ENCODE data around the gene SYNM.

SYNM gene

DNA sequence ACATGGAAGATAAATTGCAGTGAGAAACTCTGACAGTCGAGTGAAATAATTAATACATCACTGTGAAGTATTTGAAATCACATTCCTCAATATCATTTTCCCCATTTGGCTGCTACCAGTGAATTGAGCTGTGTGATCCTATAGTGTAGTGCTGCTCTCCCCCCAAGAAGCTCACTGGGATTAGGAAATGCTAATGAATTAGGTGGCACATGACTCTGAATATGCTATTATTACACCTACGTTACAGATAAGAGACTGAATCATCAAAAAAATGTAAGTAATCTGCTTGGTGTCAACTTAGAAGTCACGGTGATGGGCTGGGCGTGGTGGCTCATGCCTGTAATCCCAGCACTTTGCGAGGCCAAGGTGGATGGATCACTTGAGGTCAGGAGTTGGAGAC is 34.7 kb upstream of the SYNM start:
- TF ChIP-seq SIN3A (IDR thresholded peaks at IDR 0.05; ENCODE audit: borderline replicate concordance, insufficient read depth, low read length) = no peak
- TF ChIP-seq, protein P1, sequence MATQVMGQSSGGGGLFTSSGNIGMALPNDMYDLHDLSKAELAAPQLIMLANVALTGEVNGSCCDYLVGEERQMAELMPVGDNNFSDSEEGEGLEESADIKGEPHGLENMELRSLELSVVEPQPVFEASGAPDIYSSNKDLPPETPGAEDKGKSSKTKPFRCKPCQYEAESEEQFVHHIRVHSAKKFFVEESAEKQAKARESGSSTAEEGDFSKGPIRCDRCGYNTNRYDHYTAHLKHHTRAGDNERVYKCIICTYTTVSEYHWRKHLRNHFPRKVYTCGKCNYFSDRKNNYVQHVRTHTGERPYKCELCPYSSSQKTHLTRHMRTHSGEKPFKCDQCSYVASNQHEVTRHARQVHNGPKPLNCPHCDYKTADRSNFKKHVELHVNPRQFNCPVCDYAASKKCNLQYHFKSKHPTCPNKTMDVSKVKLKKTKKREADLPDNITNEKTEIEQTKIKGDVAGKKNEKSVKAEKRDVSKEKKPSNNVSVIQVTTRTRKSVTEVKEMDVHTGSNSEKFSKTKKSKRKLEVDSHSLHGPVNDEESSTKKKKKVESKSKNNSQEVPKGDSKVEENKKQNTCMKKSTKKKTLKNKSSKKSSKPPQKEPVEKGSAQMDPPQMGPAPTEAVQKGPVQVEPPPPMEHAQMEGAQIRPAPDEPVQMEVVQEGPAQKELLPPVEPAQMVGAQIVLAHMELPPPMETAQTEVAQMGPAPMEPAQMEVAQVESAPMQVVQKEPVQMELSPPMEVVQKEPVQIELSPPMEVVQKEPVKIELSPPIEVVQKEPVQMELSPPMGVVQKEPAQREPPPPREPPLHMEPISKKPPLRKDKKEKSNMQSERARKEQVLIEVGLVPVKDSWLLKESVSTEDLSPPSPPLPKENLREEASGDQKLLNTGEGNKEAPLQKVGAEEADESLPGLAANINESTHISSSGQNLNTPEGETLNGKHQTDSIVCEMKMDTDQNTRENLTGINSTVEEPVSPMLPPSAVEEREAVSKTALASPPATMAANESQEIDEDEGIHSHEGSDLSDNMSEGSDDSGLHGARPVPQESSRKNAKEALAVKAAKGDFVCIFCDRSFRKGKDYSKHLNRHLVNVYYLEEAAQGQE (IDR thresholded peaks at IDR 0.05; ENCODE audit: insufficient read depth in 1 of 2, low read depth in 2 of 2, low read length in 2 of 2) = no peak
- TF ChIP-seq FOXP2 (optimal IDR thresholded peaks at IDR 0.05; ENCODE audit: borderline replicate concordance, extremely low read depth, extremely low read length, insufficient read depth) = no peak
- TF ChIP-seq TAF1 (IDR thresholded peaks at IDR 0.05; ENCODE audit: borderline replicate concordance, insufficient read depth, low read length) = no peak
- no peak for TF ChIP-seq POLR2AphosphoS5 (IDR thresholded peaks at IDR 0.05; ENCODE audit: low read depth, low read length)

DNA sequence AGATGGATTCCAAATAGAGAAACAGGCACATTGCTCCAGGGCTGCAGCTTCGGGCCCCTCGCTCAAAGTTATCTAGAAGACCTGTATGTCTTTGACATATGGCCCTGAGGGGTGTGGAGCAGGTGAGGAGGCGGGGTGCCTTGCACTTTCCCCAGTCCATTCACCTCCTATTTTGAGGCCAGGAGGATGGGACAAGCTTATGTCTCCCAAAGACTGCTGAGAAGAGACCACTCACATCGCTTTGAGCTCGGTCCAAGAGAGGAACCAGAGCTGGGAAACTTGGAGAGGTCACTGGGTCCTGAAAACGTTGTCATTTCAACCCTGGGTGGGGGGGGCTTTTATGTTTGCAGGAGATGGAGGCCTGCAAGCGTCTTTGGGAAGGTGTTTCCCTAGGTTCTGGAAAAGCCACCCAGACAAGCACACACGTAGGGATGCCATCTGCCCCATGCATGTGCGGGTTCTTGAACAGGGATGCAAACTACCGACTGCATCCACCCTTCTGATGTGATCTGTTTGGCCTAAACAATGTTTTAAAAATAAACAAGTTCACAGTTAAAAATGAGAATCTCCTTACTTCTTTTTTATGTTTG is 33.7 kb upstream of the SYNM start:
- no peak for TF ChIP-seq TAF1 (IDR thresholded peaks at IDR 0.05; ENCODE audit: borderline replicate concordance, insufficient read depth, low read length)
- TF ChIP-seq POLR2AphosphoS5 (IDR thresholded peaks at IDR 0.05; ENCODE audit: low read depth, low read length) = no peak
- TF ChIP-seq, protein P1 (IDR thresholded peaks at IDR 0.05; ENCODE audit: insufficient read depth in 1 of 2, low read depth in 2 of 2, low read length in 2 of 2) = no peak
- no peak for TF ChIP-seq FOXP2 (optimal IDR thresholded peaks at IDR 0.05; ENCODE audit: borderline replicate concordance, extremely low read depth, extremely low read length, insufficient read depth)
- TF ChIP-seq SIN3A (IDR thresholded peaks at IDR 0.05; ENCODE audit: borderline replicate concordance, insufficient read depth, low read length) = no peak

DNA sequence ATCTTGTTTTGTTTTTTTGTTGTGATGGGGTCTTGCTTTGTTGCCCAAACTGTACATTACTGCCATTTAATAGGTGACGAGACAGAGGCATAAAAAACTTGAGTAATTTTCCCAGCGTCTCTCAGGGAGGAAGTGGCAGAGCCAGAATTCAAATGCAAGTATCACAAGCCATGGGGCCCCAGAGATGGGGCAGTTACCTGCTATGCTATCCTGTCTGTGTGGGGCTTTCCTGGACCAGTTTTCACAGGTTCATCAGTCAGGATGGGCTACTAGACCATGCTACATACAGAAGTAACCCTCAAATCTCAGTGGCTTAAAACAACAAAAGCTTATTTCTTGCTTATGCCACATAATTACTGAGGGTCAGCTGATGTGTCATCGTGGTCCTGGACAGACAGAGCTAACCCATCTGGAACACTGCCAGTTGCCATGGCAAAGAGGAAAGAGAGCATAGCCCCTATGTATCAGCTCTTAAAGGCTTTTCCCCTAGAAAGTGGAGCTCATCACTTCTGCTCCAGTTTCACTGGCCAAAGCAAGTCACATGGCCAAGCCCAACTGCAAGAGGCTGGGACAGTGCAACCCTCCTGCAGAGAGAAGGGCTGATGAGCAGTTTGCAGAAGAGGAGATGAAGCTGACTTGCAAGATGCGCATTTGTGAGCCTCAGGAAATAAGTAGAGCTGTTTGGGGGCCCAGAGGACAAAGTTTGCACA is 31.7 kb upstream of the SYNM start:
- TF ChIP-seq TAF1 (IDR thresholded peaks at IDR 0.05; ENCODE audit: borderline replicate concordance, insufficient read depth, low read length) (no peak), SIN3A (IDR thresholded peaks at IDR 0.05; ENCODE audit: borderline replicate concordance, insufficient read depth, low read length) (no peak), FOXP2 (optimal IDR thresholded peaks at IDR 0.05; ENCODE audit: borderline replicate concordance, extremely low read depth, extremely low read length, insufficient read depth) (no peak), POLR2AphosphoS5 (IDR thresholded peaks at IDR 0.05; ENCODE audit: low read depth, low read length) (no peak)
- TF ChIP-seq, protein P1 (IDR thresholded peaks at IDR 0.05; ENCODE audit: insufficient read depth in 1 of 2, low read depth in 2 of 2, low read length in 2 of 2) = no peak

DNA sequence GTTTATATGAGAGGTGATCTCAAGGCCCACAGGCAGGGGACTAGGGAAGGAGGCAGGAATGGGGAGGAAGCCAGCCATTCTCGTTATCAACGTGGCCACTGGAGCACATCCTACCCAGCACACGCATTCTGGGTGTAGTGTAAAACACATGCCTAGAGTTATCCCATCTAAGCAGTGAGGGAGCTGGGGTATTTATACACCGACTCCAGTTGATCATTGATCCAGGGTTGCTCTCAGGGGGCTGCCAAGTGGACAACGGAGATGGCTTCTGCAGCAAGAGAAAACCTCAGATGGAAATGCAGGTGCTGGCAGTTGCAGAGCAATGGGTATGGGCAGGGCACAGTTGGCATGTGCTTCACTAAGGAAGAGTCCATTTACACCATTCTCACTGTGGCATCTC is 30.4 kb upstream of the SYNM start:
- TF ChIP-seq FOXP2 (optimal IDR thresholded peaks at IDR 0.05; ENCODE audit: borderline replicate concordance, extremely low read depth, extremely low read length, insufficient read depth) = no peak
- TF ChIP-seq, protein P1 (IDR thresholded peaks at IDR 0.05; ENCODE audit: insufficient read depth in 1 of 2, low read depth in 2 of 2, low read length in 2 of 2) = no peak
- TF ChIP-seq SIN3A (IDR thresholded peaks at IDR 0.05; ENCODE audit: borderline replicate concordance, insufficient read depth, low read length) = no peak
- TF ChIP-seq POLR2AphosphoS5 (IDR thresholded peaks at IDR 0.05; ENCODE audit: low read depth, low read length) = no peak
- no peak for TF ChIP-seq TAF1 (IDR thresholded peaks at IDR 0.05; ENCODE audit: borderline replicate concordance, insufficient read depth, low read length)

All from PFSK-1 (cell line).